GM18868 (cell line): ENCODE results near the gene SFXN2.

ENCODE experiments used
- ATAC-seq: cut with Tn5 transposase; IDR thresholded peaks from one replicate; pipeline ENCODE4 v1.9.1; 2021; ENCODE audit warnings: mild to moderate bottlenecking, moderate library complexity; ENCODE audit not compliant: unreplicated experiment

The SFXN2 gene

GRCh38 chr10:102773320-102773719, 58.9 kb downstream of the SFXN2 start:
- ATAC-seq = no peak

- ATAC-seq = no peak
These were observed 59.5 kb downstream of the SFXN2 start for GRCh38 chr10:102773986-102774385.

- ATAC-seq = no peak
These were observed 60.9 kb downstream of the SFXN2 start for GRCh38 chr10:102775201-102775934.

GRCh38 chr10:102775935-102776669, 61.7 kb downstream of the SFXN2 start:
- no peak for ATAC-seq

- no peak for ATAC-seq
These were observed 62.5 kb downstream of the SFXN2 start for GRCh38 chr10:102776779-102777456.

- ATAC-seq = no peak
These were observed 63.4 kb downstream of the SFXN2 start for GRCh38 chr10:102777711-102778453.

GRCh38 chr10:102778781-102779180, 64.3 kb downstream of the SFXN2 start:
- no peak for ATAC-seq

- no peak for ATAC-seq
These were observed 65.5 kb downstream of the SFXN2 start for GRCh38 chr10:102779680-102780526.

- ATAC-seq = no peak
These were observed 66.0 kb downstream of the SFXN2 start for GRCh38 chr10:102780527-102780808.

- ATAC-seq = no peak
These were observed 66.9 kb downstream of the SFXN2 start for GRCh38 chr10:102781090-102781920.

- ATAC-seq = no peak
These were observed 67.6 kb downstream of the SFXN2 start for GRCh38 chr10:102781921-102782557.

GRCh38 chr10:102782673-102783551, 68.5 kb downstream of the SFXN2 start:
- ATAC-seq = no peak

GRCh38 chr10:102783568-102783967, 69.1 kb downstream of the SFXN2 start:
- ATAC-seq = no peak

GRCh38 chr10:102785818-102786217, 71.4 kb downstream of the SFXN2 start:
- no peak for ATAC-seq

GRCh38 chr10:102791754-102792395, 77.4 kb downstream of the SFXN2 start:
- no peak for ATAC-seq
